ENCODE data around the gene KCNJ18. TPM values are rescaled to one million over a fixed set of nuclear protein-coding genes. Genes with fewer than 3 reads are reported as not detected.
"Not testable (repeated sequence)": the region's sequence is repeated elsewhere in the genome, so short reads cannot be mapped to it uniquely, and the experiment has no call there.

The KCNJ18 gene
- polyA plus RNA-seq, 1 donor = not detected

DNA sequence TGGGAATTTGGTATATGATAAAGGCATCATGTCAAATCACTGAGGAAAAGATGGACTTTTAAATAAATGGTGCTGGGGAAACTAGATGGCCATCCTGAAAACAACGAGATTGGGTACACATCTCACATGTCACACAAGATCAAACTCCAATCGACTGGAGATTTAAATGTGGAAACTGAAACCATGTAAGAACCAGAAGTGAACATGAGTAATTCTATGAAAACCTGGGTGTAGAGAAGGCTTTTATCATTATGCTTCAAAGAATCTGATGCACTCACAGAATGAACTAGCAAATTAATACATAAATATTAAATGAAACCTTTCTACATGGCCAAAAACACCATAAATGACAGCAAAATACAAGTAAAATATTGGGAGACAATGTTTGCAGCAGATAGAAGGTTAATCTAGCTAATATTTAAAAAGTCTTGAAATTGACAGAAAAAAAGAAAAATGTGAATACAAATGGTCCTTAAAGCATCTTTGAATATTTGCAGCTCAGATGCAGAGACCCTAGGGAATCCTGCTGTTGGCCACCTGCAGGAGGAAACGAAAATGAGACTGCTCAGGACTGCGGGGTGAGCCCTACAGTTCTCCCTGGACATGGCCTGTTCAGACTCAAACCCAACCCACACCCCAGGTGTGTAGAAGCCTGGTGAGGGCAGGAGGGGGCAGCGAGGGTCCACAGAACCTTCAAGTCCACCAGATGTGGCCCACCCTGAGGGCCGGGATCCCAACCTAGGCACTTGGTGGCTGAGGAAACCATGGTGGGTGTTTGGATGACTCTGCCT, 32.1 kb downstream of the KCNJ18 start:
- not testable (repeated sequence) for DNase-seq (ENCODE audit: low read depth)

DNA sequence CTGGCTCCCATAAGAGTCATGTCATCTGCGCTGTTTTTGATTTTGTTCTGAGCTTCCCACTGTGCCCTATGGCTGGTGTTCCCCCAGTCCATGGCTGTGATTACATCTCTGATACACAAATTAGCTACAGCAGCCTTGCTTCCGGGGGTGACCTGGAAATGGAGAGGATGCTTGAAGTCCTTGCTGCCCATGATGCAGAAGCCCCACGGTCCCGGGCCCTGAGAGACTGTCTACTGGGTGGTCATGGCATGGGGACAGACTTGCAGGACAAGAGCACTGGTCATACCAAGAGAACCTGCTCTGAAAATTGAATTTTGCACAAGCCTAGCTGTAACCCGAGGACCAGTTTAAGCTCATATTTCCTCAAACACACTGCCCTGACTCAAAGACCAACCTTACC, 38.8 kb downstream of the KCNJ18 start:
- not testable (repeated sequence) for DNase-seq (ENCODE audit: low read depth)

DNA sequence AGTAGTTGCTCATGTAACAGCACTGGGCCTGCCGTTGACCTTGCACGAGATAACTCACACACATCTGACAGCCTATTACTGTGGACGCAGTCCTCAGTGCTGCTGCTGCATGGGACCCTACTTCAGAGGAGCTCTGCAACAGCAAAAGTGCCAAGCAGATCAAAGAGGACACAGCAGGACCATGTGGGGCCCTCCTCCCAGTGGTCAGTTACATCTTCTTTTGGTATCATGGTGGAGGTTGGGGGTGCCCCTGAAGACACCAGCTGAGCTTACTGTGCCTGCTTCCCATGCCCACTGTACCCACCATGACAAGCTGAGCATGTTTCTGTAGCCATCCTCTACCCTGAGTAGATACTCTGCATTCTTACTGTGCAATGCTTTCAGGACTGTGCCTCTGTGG, 41.6 kb downstream of the KCNJ18 start:
- not testable (repeated sequence) for DNase-seq (ENCODE audit: low read depth)

DNA sequence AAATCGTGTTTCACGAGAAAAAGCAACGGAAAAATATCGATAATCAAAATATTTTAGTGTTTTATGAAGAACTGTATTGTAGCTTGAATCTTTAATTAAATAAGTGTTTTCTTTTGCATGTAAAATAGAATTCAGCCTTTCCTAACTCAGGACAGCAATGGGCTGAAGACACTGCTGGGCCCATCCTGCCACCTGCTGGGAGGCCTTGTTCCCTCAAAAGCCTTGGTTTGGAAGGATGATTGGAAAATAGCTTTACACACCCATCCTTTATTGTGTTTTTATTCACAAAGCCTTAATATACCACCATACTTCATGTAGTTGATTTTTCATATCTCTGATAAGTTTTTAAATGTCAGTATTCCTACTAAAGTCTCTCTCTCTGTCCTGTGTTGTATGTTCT, 43.5 kb downstream of the KCNJ18 start:
- DNase-seq (ENCODE audit: low read depth) = not testable (repeated sequence)

DNA sequence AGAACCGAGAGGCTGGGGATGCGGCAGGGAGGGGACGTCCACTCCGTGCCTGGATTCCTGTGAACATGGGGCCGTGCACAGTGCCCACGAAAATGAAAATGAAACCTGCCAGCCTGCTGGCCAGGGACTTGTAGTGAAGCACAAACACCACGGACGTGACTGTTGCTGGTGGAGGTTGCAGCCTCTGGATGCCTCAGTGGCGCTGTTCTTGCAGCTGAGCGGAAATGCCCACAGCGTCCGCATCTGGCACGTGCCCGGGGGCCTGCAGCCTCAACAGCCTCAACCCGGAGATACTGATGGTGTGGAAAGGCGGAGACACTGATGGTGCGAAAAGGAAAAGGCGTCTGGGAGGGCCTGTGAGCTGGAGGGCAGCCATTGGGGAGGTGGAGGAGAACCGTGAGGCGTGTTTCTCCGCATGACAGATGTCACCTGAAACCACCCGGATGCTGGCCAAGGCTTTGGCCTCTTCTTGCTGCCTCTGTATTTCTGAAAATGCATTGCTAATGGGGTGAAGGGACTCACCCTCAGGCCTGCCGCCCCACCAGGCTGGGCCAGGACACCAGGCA, 44.8 kb downstream of the KCNJ18 start:
- DNase-seq (ENCODE audit: low read depth) = not testable (repeated sequence)

DNA sequence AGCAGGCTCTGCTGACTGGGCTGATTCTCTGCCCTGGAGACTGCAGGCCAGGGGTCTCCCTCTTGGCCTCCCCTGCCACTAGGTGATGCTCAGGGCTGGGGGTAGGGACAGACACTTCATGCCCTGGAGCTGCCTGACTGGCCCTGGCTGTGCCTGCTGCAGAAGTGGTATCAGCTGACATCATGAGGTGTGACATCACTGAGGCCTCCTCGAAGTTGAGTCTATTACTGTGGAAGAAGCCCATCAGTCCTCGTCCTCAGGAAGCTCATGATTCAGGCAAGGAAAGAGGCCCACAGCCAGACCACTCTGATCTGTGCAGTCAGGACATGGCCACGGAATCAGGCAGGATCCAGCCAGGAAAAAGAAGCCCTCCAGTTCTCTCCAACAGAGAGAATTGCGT, 45.9 kb downstream of the KCNJ18 start:
- not testable (repeated sequence) for DNase-seq (ENCODE audit: low read depth)

DNA sequence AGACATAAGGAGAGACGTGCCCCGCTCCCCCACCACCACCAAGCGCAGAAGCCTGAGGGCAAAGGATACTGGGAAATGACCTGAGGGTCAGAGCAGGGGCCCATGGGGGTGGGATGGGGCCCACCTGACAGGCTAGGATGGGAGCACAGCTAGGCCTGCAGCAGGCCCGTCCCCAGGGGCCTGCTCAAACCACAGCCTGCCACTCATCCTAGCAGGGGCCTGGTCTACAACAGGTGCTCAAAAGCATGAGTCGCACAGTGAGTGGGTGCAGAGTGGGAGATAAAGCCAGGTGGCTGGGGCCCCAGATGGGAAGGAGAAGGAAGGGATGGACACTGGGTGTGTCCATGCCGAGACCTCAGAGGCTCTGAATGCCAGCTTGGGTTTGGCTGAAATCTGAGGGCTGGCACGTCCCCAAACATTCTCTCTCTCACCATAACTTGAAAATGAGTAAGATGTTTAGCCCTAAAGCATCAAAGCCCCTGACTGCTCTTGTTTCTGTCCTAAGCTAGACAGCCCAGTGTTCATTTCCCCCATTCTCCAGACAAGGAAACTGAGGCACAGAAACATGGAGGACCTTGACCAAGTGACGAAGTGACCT, 46.7 kb downstream of the KCNJ18 start:
- not testable (repeated sequence) for DNase-seq (ENCODE audit: low read depth)

DNA sequence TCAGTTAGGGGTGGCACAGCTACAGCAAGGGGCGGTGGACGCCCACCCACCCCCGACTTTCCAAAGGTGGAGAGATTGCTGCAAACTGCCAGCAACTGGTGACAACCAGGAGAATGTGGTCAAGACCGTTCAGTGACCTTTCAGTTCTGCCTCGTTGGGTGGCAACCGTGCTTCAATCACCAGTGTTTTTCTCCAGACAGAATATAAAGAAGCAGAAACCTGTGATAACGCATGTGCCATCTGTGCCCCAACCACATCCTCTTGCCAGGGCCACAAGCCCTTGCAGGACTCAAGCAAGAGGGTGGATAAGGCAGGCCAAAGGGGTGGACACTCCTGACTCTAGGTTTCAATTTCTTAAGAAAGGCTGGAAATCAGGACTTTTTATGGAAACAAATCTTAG, 47.2 kb downstream of the KCNJ18 start:
- not testable (repeated sequence) for DNase-seq (ENCODE audit: low read depth)

DNA sequence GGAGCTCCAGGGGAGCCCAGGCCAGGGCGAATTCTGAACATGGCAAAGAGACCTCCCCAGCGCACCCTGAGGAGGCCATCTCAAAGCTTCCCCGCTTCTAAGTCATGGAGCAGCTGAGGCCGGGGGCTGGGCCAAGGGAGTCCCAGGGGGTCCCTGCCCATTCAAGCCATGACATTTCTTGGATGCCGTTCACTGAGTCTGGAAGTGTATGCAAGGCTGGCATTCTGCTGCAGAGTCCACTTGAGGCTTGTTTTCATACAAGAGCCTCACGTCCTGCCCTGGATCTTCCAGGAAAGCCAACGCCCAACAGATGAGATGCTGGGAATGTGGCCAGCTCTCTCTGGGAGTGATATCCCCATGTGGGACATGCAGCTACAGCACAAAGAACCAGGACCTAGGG, 48.5 kb downstream of the KCNJ18 start:
- not testable (repeated sequence) for DNase-seq (ENCODE audit: low read depth)

DNA sequence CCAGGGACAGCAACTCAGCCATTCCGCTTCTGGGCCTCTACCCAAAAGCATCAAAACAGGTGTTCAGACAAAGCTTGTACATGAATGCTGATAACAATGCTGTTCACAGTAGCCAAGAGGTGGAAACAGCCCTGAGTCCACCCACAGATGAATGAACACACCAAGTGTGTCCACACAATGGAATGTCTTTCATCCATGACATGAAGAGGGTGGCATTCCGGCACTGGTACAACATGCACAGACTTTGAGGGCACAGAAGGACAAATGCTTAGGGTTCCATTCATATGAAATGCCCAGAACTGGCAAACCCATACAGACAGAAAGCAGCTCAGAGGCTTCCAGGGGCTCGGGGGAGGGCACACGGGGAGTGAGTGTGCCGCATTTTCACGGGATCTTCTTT, 49.2 kb downstream of the KCNJ18 start:
- not testable (repeated sequence) for DNase-seq (ENCODE audit: low read depth)

DNA sequence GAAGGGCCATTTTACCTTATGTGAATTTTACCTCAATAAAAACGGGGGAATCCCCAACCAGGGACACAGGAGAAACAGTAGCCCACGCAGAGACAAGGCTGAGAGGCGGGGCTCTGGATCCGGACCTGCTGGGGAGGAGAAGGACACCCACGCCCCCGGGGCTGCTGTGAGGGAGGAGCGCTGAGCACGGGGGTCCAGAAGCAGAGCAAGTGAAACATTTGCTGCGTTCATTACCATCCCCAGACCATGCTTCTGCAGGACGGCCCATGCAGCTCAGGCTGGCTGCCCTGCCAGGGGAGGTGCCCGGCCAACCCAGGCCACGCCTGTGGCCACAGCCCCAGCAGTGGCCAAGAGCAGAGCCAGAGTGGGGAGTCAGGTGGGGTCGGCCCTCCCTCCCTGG, 50.0 kb downstream of the KCNJ18 start:
- DNase-seq (ENCODE audit: low read depth) = no peak

DNA sequence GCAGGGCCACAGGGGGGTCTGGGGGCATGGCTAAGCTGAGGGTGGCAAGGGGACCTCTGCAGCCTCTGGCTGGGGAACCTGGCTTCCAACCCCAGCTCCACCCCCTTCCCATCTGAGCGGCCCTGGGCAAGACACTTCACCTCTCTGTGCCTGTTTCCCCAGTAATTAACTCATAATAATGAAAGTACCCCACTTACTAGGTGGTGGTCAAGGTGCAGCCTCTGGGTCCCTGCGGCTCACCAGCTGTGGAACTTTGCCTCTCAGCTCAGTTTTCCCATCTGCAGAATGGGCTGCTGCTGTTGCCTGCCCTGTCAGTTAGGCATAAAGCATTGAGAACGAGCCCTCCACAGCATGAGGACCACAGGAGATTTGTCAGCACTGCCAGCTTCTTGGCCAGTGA, 51.8 kb downstream of the KCNJ18 start:
- not testable (repeated sequence) for DNase-seq (ENCODE audit: low read depth)

DNA sequence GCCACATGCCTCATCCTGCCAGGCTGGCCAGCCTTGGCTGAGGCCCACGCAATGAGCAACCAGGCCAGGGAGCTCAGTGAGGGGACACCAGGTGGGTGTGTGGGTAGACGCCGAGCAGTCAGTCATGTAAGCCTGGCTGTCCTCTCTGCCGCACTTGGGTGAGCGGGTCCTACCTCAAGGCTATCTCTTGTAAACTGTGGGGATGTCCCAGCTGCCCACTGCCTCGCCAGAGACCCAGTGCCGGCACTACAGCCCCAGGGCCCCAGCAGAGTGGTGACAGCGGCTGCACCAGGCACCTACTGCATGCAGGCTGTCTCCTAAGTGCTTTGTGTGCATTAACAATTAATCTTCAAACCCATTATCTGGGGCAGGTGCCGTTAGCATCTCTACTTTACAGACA, 52.3 kb downstream of the KCNJ18 start:
- not testable (repeated sequence) for DNase-seq (ENCODE audit: low read depth)

DNA sequence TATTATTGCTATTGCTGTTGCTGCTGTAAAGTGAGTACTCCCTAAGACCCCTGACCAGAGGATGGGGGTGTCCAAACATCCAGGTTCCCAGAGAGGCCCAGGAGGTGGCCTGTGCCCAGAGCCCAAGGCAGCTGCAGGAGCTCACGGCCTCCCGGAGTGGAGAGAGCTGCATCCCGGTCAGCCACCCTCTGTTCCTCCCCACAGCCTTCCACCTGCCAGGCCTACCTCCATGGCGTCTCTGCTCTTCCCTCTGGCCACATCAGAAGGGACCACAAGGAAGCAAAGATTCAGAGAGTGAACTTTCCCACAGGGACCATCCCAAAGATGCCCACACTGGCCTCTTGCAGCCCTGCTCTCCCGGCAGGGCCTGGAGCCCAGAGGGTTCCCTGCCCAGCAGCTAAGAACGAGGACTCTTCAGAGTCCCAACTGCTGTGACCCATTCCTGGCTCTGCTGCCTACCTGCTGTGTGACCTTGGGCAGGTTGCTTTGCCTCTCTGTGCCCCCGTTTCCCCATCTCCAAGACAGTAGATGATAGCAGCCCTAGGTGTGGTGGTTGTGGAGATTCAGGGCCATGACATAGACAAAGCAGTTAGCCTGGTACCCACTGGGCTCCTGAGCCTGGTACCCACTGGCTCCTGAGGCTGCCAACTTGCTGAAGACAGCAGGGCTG, 53.2 kb downstream of the KCNJ18 start:
- DNase-seq (ENCODE audit: low read depth) = not testable (repeated sequence)

DNA sequence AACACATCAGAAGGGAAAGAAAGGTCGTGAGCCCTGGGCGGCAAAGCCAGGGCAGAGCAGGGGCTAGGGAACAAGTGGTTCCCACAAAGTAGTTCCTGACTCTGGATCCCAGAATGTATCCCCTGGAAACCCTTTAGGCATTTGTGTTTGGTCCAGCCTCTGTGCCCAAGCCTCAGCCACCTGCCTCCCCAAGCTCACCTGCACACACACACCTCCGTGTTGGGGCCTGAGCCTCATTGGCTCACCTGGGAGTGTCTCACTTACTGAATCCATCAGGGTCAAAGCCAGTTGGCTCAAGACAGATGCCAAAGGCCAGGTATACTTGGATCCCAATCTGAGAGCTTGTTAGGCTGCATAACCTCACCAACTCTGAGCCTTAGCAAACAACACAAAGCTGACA, 54.1 kb downstream of the KCNJ18 start:
- not testable (repeated sequence) for DNase-seq (ENCODE audit: low read depth)

DNA sequence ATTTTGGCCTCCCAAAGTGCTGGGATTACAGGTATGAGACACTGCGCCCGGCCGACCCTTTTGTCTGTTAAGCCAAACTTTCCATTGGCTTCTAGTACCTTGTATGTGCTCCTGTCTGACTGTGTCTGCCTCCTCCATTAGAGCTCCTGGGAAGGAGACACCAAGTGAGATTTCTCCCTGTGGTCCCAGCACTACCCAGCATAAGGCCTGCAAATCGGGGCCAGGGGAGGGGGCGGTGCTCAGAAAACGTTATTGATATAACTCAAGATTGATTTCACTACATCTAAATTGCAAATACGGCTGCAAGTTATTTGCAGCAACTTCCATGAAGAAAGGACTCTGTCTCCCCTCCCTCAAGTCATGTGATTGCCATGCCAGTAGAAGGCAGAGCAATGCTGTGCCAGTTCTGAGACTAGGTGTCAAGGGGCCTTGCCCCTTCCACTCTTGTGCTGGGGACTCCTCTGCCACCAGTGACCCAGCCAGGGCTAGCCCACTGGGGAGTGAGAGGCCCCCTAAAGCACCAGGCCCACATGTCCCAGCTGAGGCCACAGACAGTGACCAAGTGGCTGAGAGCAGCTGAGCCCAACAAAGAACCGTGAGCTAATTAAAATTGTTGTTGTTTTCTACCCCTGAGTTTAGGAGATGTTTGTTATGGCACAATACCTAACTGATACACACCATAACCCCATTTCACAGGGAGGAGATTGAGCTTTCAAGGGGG, 55.0 kb downstream of the KCNJ18 start:
- not testable (repeated sequence) for DNase-seq (ENCODE audit: low read depth)

DNA sequence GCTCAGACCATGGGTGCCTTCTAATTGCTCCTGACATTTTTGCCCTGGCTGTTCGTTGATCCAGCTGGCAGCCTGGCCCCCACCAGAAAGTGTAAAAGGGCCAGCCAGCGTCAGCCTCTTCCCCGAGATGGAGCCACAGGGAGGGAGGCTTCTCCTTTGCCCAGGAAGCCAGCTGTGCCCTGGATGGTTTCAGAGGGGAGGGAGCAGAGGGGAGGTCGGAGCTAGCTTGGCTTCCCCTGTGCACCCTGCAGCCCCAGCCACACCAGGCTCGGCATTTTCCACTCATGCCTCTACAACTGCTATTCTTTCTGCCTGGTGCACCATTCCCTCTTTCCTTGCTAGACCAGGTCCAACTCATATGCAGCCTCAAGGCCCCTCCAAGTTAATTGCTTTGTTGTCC, 56.4 kb downstream of the KCNJ18 start:
- not testable (repeated sequence) for DNase-seq (ENCODE audit: low read depth)

DNA sequence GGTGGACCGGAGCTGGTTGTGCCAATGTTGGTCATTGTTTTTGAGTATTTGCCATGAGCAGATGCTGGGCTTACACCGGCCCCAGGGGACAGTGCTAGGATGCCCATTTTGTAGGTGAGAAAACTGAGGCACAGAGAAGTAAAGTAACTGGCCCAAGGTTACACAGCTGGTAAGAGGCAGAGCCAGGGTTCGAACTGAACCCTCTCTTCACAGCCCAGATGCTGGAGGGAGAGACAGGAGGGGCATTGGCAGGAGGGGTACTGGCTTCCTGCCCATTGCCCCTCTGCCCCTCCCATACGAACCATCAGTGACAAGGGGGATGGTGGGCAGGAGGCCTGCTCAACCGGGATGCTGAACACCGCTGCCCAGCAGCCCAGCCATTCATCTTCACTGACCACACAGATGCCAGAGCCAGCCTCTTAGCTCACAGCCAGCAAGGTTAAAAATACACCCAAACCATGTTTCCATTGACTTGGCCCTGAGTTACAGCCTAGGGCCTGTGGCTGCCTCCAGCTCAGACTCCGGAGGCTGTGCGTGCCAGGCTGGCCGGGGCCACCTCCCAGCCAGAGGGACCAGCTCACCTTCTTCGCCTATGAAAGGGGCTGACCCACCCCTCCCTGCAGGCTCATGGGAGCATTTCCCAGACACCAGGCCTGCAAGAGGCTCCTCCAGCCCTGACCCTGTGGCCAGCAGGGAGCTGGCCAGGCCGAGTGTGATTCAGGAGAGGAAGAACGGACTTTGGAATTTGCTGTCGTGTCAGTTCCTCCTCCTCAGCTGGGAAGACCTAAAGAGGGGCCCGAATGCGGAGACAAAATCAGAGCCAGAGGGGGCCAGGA, 57.6 kb downstream of the KCNJ18 start:
- DNase-seq (ENCODE audit: low read depth) = not testable (repeated sequence)

DNA sequence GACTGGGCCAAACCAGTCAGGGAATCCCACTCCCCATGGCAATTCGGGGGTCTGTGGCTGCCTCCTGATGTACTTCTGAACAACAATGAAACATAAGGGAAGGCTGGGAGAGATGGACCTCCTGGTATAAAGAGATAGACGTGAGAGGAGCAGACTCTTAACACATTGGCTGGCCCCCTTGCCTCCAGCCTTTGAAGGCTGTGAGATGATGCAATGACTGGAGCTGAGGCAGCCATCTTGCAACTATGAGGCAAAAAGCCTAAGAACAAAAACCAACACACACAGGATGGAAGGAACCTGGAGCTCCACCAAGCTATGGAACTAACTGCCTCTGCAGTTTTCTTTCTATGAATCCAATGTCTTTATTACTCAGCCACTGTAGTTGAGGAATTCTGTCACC, 58.8 kb downstream of the KCNJ18 start:
- DNase-seq (ENCODE audit: low read depth) = not testable (repeated sequence)
